GM19395 (cell line): ENCODE results near the gene RHAG.
"Not testable (repeated sequence)": the region's sequence is repeated elsewhere in the genome, so short reads cannot be mapped to it uniquely, and the experiment has no call there.

Source experiments
- ATAC-seq: cut with Tn5 transposase; IDR thresholded peaks from one replicate; pipeline ENCODE4 v1.9.1; 2021; ENCODE audit warnings: mild to moderate bottlenecking, moderate library complexity; ENCODE audit not compliant: unreplicated experiment

RHAG gene

DNA sequence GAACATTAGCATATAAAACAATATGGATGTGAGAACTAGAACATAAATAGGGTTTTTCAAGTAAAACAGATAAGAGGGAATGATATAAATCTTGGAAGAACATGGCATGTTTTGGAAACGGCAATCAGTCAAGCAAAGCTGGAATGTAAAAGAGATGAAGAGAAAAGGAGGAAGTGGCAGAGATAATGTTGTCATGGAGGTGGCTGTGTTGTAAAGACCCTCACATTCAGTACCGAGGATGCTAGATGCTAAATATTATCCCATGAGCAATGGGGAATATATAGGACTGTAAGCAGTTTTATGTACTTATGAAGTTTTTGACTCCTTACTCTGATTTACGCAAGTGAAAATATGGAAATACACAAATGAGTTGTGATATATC is 702 bp upstream of the RHAG start:
- ATAC-seq = no peak

DNA sequence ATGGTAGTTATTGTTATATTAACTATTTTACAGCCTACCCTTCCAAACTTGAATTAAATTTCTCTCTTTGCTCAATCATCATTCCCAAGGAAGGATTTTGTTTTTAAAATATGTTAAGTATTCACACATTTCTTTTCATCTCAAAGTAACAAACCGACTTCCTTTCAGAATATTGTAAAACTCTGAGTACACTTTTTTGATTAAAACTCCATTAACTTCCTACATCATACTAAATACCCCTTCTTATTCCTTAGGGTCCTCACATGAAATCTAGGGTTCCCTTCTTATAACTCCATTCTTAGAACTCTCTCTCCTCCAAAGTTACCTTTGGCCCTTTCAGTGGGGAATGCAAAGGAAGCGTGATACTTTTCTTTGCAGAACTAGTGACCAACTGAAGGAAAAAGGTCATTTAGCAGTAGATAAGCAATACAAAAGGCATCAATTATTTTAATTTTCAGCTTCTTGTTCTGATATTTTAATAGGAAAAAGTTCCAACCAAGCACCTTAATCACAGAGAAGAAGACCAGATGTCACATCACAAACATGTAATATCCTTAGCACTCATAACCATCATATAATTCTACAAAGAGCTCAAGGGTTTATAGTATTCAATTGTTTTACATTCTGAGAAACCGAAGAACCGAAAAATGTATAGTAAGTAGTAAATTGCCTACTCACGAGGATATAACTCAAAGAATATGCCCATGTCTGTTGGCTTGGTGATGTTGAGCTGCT is 494 bp downstream of the RHAG start:
- no peak for ATAC-seq

DNA sequence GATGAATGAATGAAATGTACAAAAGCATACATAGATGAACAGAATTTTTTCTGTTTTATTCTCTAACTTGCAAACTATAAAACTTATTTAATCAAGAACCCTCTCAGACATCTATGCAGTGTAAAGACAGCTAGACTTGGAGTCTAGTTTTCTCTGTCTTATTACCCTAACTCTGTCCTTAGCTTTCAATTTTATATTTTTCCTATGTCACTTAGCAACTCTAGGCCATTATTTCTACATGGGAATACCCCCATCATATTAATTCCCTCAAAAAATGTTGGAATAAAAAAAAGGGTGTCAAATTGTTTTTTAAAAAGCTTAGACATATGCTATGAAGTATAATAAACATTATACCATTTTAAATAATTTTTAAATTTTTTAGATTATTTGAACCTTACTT is 1.2 kb downstream of the RHAG start:
- ATAC-seq = no peak

DNA sequence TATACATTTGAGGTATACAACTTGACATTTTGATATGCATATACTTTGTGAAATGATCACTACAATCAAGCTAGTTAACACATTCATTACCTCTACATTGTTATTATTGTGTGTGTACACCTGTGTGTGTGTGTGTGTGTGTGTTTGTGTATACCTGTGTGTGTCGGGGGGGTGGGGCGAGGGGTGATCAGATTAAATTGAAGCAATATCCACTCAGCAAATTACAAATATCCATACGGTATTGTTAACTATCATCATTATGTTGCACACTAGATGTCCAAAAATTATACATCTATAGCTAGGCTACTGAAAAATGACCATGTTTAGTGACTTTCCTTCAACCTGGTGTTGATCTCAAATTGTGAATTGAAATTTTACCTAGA is 1.8 kb downstream of the RHAG start:
- no peak for ATAC-seq

DNA sequence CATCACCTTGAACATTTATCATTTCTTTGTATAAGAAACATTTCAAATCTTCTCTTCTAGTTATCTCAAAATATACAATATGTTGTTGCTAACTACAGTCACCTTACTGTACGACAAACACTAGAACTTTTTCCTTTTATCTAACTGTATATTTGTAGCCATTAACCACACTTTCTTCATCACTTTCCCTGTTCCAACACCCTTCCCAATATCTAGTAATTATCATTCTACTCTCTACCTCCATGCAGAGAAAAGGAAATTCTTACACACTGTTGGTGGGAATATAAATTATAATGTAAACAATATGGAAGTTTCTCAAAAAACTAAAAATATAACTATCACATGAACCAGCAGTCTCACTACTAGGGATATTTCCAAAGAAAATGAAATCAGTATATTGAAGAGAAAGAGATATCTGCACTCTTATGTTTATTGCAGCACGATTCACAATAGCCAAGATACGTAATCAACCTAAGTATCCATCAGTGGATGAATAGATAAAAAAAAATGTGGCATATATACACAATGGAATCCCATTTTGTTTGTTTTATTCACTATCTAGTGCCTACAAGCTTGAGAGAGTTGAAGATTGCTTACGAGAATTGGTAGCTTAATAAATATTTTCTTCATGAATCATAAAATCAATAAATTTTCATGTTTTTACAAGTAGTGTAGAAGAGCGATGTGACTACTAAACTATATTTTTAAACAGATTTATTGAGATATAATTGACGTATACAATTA is 2.4 kb downstream of the RHAG start:
- ATAC-seq = no peak

DNA sequence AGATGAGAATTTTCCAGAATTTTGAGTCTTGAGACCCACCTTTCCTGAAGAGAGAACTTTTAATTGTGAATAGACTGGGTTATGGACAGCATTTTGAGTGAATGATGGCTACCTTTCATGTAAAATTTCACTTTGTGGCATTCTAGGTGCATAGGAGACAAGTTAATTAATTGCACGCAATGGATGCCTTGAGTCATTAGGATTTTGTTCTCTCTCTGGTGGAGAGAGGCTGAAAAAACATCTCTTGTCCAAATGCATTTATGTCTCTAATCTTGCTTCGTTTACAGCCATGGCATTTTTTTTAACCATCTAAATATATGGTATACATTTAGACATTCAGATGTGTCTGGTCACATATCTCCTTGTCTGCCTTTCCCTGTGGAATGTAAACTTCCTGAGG is 3.1 kb downstream of the RHAG start:
- ATAC-seq = no peak

DNA sequence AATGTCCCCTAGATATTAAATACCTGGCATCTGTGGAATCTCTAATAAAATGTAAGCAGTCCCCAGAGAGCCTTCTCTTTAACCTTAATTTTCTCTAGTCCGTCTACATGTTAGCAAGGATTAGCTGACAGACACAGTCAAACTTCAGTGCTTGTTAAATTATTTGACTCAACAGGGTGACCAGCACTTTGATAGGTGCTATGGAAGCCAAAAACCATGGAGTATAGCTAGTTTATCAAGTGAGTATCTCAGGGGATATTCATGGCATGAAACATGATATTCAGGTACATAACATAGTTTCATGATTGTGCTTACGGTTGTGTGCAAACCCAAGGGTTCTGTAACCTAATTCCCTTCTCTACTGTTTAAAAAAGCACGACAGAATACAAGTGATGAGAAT is 3.9 kb downstream of the RHAG start:
- no peak for ATAC-seq

DNA sequence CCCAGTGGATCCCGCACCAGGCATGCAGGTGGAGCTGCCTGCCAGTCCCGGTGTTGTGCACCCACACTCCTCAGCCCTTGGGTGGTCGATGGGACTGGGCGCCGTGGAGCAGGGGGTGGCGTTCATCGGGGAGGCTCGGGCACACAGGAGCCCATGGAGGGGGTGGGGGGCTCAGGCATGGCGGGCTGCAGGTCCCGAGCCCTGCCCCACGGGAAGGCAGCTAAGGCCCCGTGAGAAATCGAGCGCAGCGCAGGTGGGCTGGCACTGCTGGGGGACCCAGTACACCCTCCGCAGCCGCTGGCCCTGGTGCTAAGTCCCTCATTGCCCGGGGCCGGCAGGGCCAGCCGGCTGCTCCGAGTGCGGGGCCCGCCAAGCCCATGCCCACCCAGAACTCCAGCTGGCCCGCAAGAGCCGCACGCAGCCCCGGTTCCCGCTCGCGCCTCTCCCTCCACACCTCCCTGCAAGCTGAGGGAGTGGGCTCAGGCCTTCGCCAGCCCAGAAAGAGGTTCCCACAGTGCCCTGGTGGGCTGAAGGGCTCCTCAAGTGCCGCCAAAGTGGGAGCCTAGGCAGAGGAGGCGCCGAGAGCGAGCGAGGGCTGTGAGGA is 7.1 kb downstream of the RHAG start:
- not testable (repeated sequence) for ATAC-seq

DNA sequence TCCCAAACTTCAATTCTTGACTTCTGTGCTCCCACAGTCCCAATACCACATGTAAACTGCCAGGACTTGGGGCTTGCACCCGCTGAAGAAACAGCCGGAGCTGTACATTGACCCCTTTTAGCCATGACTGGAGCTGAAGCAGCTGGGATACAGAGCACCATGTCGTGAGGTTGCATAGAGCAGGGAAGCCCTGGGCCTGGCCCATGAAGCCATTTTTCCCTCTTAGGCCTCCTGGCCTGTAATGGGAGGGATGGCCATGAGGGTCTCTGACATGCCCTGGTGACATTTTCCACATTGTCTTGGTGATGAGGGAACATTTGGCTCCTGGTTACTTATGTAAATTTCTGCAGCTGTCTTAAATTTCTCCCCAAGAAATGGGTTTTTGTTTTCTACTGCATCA is 9.8 kb downstream of the RHAG start:
- no peak for ATAC-seq

DNA sequence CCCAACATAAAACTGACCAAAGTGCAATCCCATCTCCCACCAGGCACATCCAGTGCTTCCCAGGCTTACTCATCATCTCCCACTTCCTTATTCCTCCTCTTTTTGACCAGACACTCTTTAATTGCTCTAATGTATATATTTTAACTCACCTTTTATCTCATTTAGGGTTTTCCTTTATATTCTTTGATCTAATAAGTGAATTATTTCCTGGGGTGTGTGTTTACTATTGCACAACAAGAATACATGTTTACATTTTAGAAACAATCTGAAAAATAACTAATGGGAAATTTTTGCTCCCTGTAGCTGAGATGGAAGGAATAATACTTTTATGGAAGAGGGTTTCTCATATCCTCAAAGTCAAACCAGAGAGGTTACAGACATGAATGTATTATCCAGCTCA is 18.4 kb downstream of the RHAG start:
- no peak for ATAC-seq

DNA sequence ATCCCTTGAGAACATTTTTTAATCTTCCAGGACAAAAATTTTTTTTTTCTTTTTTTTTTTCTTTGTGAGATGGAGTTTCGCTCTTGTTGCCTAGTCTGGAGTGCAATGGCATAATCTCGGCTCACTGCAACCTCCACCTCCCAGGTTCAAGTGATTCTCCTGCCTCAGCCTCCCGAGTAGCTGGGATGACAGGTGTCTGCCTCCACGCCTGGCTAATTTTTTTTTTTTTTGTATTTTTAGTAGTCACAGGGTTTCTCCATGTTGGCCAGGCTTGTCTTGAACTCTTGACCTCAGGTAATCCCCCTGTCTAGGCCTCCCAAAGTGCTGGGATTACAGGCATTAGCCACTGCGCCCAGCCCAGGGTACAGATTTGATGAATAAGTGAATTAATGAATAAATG is 22.5 kb downstream of the RHAG start:
- ATAC-seq = not testable (repeated sequence)

DNA sequence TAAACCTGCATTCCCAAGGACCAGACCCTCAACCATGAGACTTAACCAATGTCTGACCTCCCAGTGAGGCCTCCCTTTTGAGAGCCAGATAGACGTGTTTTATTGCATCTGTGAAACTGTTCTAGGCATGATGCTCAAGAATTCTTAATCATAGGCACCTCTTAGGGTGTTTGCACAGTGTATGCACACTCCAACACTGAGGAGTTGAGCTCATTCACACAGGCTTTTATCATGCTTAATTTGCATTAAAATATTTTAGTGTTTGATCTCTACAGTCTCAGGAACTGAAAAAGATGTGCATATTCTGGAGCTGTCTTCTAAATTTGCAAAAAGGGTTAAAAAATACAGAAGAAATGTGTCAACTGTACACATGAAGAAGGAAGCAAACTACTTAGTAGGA is 27.4 kb downstream of the RHAG start:
- no peak for ATAC-seq

DNA sequence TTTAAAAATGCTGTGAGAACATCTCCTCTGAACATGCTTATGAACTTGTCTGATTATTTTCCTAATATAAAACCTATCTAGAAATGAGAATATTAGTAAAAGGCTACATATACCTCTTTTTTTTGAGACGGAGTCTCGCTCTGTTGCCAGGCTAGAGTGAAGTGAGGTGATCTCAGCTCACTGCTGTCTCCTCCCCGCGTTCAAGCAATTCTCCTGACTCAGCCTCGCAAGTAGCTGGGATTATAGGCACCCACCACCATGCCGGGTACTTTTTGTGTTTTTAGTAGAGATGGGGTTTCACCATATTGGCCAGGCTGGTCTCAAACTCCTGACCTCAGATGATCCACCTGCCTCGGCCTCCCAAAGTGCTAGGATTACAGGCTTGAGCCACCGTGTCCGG is 28.4 kb downstream of the RHAG start:
- ATAC-seq = not testable (repeated sequence)

DNA sequence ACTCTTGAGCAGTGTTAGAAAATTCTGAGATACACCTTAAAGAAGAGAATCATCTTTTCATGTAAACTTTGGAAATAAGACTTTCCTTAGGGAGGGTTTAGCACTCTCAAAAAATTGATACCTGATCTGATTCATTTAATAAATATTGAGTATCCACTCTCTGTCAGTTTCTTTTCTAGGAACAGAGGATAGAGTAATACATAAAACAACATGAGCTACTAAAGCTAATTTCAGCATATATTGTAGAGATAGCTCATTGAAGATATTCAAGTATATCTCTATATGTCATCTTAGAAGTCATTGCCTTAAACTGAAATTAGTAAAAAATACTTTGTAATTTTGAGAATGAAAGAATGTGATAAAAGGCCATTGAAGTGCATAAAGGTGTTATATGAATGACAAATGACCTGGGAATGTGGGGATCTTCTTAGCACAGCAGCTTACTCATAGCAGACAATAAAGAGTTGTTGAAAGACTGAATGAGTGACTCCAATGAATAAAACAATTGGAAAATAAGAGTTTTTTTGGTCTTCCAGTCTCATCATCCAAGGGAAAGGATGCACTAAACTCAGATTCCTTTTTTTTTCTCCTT is 29.2 kb downstream of the RHAG start:
- peak; percentile 34 for ATAC-seq

DNA sequence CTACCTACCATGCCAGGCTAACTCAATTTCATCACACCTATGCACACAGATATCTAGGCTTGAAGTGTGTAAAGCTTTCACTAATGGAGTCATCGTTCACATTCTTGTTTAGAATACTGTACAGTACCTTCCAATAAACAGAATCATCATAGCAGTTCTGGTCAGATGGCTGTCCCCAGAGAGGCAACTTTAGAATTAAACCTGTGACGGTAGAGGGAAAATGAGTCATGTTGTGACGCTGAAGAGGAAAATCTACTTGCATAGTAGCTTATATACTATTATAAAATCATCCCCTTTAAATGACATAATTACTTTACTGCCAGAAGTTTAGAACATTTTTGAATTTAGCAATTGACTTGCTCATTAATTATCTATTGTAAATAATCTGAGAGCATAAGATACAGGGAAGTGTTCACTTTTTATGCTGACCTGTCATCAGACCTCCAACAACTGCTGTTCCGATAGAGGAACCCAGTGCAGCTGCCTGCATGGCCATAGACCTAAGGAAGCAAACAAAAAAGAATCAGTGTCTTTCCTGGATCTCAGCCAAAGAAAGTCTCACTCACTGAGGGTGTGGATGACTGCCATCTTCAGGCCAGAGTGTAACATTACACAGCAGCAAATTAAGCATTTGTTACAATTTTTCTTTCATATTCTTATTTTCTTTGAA is 29.8 kb downstream of the RHAG start:
- peak; percentile 99 for ATAC-seq

DNA sequence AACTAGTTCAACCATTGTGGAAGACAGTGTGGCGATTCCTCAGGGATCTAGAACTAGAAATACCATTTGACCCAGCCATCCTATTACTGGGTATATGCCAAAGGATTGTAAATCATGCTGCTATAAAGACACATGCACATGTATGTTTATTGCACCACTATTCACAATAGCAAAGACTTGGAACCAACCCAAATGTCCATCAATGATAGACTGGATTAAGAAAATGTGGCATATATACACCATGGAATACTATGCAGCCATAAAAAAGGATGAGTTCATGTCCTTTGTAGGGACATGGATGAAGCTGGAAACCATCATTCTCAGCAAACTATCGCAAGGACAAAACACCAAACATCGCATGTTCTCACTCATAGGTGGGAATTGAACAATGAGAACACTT is 32.6 kb downstream of the RHAG start:
- ATAC-seq = not testable (repeated sequence)

DNA sequence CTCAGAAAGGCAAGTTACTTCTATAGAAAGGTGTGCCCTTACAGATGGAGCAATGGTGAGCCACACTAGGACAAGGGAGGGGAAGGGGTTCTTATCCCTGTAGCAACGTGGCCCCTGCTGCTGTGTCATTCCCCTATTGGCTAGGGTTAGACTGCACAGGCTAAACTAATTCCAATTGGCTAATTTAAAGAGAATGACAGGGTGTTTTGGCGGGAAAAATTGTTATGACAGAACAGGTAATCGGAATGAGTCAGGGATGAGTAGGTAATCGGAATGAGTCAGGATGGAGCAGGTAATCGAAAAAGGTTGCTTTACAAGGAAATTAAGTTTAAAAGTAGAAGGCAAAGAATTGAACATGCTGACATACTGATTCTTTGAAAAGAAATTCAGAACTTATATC is 49.4 kb downstream of the RHAG start:
- ATAC-seq = not testable (repeated sequence)

DNA sequence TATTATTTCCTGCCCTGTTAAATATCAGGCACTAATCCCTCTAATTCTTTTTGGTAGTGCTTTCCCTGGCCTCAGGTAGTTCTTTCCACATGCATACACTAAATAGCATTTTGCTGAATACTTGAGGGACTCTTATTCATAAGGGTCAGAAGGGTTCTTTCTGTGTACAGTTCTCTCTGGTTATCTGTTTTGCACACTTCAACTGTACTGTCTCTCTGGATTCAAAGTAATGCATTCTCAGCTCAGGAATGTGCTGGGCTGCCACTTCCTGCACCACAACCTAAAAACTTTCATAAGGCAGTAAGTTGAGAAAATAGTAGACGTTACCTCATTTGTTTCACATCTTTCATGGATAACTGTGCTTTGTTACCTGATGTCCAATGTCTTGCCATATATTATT is 54.1 kb downstream of the RHAG start:
- no peak for ATAC-seq

DNA sequence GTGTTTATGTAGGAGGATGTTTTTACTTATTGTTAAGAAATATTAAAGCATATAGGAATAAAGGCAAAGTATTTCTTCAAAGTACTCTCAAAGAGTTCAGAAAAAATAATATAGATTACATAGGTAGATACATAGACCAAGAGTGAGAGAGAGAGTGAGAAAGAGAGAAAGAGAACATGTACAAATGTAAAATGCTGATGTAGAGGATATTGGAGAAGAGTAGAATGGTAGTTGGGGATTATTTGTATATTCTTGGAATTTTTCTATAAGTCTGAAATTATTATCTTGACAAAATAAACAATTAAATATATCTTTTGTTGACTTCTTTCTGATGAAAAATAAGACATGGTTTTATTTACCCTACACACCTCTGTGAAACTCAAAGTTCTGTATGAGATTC is 57.0 kb downstream of the RHAG start:
- ATAC-seq = no peak

DNA sequence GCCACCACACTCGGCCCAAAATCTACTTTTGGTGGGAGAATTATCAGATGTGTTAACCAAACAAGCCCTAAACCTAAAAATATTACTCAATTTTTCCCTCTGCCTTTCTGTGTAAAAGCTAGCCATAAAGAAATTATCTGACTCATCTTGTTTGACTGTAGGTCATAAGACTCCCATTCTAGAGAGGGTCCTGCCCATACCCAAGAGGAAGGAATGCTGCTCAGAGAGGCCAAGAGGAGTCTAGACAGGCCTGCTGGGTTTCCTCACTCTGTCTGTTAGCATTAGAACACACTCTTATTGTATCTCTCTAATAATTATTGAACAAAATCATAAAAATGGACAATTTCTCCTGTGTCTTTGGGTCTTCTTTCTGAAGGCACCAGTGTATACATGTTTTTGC is 60.0 kb downstream of the RHAG start:
- no peak for ATAC-seq

DNA sequence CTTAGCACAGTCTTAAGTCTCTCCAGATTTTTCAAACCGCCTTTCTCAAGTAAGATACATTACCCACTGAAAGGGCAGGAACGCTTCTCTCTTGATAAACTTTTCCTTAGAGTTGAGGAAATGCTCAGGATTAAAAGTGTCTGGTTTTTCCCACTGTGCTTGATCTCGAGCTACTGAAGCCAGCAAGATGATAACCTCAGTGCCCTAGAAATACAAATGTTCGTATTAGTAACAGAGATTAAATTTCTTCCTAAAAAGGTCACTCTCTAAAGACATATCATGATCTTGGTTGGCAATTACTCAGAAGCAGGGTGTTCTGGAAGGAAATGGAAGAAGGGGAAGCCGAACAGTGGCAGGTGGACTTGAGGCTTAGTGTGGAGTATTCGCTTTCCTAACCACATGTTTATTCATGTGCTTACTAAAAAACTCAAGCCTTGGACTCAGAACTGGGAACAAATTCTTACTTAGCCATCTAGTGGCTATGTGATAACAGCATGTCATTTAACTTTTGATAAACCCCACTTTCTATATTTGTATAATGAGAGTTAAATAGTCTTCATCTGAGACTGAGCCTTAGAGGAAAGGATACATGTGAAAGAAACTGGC is 66.1 kb downstream of the RHAG start:
- ATAC-seq = no peak
